SJSA1 (cell line): ENCODE measurements around the gene FAM120B. TPM values are rescaled to one million over a fixed set of nuclear protein-coding genes. Genes with fewer than 3 reads are reported as not detected.
A peak's percentile ranks its signal among the peaks of the same experiment; 100 is the strongest.
"Not testable (repeated sequence)": the region's sequence is repeated elsewhere in the genome, so short reads cannot be mapped to it uniquely, and the experiment has no call there.

Source experiments
- DNase-seq, 2 experiments: peaks; one replicate each; pipeline ENCODE4 v3.0.0-alpha.2; 2015 to 2020; ENCODE audit warnings: low spot score in 2 of 2, low read depth in 1 of 2
- H3K27ac ChIP-seq: fragments of 250-450 bp; sonication (Bioruptor Pico); 2 replicates; pipeline ENCODE4 v1.5.1; 2020; ENCODE audit warnings: mild to moderate bottlenecking, moderate library complexity
- H3K27me3 ChIP-seq: fragments of 250-450 bp; sonication (Bioruptor Pico); replicated peaks from 2 replicates; pipeline ENCODE4 v1.5.1; 2020; ENCODE audit warnings: mild to moderate bottlenecking, moderate library complexity
- H3K36me3 ChIP-seq: fragments of 250-450 bp; sonication (Bioruptor Pico); 2 replicates; pipeline ENCODE4 v1.5.1; 2020; ENCODE audit warnings: mild to moderate bottlenecking
- H3K4me1 ChIP-seq: fragments of 250-450 bp; sonication (Bioruptor Pico); replicated peaks from 2 replicates; pipeline ENCODE4 v1.6.1; 2021; ENCODE audit warnings: mild to moderate bottlenecking
- H3K4me3 ChIP-seq: fragments of 250-450 bp; sonication (Bioruptor Pico); 2 replicates; pipeline ENCODE4 v1.5.1; 2020; ENCODE audit warnings: mild to moderate bottlenecking
- H3K9me3 ChIP-seq: fragments of 250-450 bp; sonication (Bioruptor Pico); replicated peaks from 2 replicates; pipeline ENCODE4 v1.5.1; 2020; ENCODE audit warnings: mild to moderate bottlenecking
- total RNA-seq: library from RNA; depleted of rRNA; stranded (reverse); fragments of >200 nt; shearing (Covaris generic); gene quantifications from 2 replicates; pipeline ENCODE4 v1.2.3, GENCODE V29; 2014

Gene FAM120B
- total RNA-seq, 1 experiment from 2014 or later: 15.0 TPM

DNA sequence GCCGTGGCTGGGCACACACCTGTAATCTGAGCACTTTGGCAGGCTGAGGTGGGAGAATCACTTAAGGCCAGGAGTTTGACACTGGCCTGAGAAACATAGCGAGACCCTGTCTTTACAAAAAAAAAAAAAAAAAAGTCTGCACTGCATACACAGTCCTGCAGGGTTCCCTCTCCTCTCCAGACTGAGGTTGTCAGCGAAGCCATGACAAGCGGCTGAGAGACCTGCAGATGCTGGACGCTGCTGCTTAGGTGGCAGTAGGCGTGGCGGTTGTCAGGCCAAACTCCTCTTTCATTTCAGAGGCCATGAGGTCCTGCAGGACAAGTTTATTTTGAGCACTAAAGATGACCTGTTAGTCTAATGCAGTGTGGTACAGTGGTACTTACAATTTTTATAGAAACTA is 86.5 kb downstream of the FAM120B start:
- Histone ChIP-seq H3K36me3 (peaks cover 82% of the 10 kb centered on the region), H3K9me3 (no peaks in the 10 kb centered on the region), H3K4me1 (no peaks in the 10 kb centered on the region), H3K4me3 (no peak overlapping the region), H3K27ac (no peak overlapping the region), H3K27me3 (no peaks in the 10 kb centered on the region)
- DNase-seq: no peak

DNA sequence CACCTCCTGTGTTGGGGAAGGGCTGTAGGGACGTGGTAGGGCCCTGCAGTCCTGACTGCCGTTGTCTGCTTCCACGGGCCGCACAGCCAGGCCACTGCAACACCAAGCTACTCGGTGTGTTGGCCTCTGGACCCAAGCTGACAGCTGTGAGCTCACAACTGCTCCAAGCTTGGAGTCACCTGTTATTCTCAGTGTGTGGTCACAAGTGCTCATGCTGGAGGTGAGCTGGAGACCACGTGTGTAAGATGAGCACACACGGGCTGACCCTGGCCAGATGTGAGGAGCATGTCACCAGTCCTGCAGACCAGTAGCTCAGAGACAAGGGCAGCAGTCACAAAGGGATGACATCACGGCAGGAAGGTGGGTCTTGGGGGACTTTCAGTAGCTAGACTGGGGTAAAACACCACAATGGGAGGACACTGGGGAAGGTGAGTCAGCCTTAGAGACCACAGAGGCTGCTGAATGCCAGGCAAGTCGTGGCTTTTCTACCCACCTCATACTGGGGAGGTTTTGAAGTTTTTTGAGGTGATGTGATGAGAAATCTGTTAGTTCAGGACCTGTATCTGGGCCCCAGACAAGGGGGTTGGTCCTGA is 87.3 kb downstream of the FAM120B start:
- H3K36me3 ChIP-seq: peaks cover 73% of the 10 kb centered on the region

DNA sequence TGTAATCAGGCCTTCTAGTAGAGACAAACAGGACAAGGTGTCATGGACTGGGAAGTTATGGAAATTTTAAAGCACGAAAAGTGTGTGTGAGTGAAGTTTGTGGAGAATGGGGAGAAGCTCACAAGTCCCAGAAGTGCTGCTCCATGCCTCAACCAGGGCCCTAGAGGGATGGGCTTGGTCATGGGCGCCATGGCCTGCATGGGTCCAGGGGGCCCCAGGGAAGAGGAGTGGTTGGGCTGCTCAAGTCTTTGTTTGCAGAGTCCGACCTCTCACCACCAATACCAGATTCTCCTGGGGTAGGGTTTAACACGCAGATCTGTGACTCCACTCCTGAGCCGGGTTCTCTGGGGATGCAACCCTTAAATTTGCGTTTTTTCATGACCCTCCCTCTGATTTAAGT is 88.4 kb downstream of the FAM120B start:
- no peak for DNase-seq
- Histone ChIP-seq H3K4me3 (no peak overlapping the region), H3K27ac (no peak overlapping the region), H3K4me1 (no peaks in the 10 kb centered on the region), H3K9me3 (no peaks in the 10 kb centered on the region), H3K36me3 (peaks cover 62% of the 10 kb centered on the region), H3K27me3 (no peaks in the 10 kb centered on the region)

More for the DNA sequence above, 87.3 kb downstream of the FAM120B start:
- no peak for DNase-seq
- Histone ChIP-seq H3K4me3 (no peak overlapping the region), H3K9me3 (no peaks in the 10 kb centered on the region), H3K27ac (no peak overlapping the region), H3K27me3 (no peaks in the 10 kb centered on the region), H3K4me1 (no peaks in the 10 kb centered on the region)

DNA sequence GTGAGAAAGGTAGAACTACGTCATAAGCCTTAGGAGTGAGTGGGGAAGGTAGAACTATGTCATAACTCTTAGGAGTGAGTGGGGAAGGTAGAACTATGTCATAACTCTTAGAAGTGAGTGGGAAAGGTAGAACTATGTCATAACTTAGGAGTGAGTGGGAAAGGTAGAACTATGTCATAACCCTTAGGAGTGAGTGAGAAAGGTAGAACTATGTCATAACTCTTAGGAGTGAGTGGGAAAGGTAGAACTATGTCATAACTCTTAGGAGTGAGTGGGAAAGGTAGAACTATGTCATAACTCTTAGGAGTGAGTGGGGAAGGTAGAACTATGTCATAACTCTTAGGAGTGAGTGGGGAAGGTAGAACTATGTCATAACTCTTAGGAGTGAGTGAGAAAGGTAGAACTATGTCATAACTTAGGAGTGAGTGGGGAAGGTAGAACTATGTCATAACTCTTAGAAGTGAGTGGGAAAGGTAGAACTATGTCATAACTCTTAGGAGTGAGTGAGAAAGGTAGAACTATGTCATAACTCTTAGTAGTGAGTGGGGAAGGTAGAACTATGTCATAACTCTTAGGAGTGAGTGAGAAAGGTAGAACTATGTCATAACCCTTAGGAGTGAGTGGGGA is 92.3 kb downstream of the FAM120B start:
- DNase-seq, H3K27me3 ChIP-seq, H3K4me3 ChIP-seq, H3K27ac ChIP-seq, H3K9me3 ChIP-seq: not testable (repeated sequence)
- peaks cover 16% of the 10 kb centered on the region for H3K4me1 ChIP-seq
- H3K36me3 ChIP-seq: peaks cover 65% of the 10 kb centered on the region

DNA sequence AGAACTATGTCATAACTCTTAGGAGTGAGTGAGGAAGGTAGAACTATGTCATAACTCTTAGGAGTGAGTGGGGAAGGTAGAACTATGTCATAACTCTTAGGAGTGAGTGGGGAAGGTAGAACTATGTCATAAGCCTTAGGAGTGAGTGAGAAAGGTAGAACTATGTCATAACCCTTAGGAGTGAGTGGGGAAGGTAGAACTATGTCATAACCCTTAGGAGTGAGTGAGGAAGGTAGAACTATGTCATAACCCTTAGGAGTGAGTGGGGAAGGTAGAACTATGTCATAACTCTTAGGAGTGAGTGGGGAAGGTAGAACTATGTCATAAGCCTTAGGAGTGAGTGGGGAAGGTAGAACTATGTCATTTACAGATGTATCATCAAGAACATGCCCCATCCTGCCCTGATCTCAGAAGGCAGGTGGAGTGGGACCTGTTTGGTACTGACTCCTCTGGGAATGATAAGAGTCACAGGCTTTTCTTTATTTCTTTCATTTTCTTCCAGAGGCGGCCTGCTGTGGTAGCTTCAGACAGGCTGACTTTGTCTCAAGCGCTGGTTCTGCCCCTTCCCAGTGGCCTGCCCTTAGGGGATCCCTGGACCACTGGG is 93.5 kb downstream of the FAM120B start:
- H3K4me3 ChIP-seq, H3K27ac ChIP-seq, H3K27me3 ChIP-seq, DNase-seq, H3K9me3 ChIP-seq: not testable (repeated sequence)
- Histone ChIP-seq H3K36me3 (peaks cover 68% of the 10 kb centered on the region), H3K4me1 (peaks cover 28% of the 10 kb centered on the region)

DNA sequence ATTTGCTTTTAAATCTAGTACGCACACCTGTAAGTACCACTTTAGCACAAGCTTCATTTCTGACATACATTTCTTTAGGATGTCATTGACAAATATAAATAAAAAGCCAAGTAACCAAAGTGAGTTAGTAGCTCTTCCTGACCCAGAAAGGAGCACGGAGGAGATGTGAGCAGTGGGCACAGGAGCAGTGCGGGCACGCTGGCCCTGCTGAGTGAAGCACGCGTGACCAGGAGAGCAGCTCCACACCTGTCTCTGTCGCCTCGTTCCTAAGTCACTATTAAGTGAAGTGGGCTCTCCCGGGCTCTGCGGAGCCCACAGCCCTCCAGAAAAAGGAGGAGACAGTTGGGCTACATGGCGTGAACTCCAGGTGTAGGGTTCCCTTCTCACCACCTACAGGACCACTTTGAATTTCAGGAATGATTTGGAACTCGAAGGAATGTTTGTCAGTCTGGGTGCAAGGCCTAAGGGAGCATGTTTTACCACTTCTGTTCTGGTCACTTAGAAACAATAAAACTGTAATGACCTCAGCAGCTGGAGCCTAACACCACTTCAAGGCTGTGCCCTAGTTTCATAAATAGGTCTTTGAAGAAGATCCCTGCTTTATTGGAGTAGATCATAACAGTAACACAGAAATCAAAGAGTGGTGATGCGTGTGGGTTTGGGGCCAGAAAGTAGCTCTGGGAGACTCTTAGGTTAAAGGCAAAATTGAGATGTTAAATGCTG is 95.9 kb downstream of the FAM120B start:
- Histone ChIP-seq H3K27ac (peak overlapping the region; percentile 94), H3K9me3 (no peaks in the 10 kb centered on the region), H3K36me3 (peaks cover 57% of the 10 kb centered on the region), H3K27me3 (no peaks in the 10 kb centered on the region), H3K4me3 (no peak overlapping the region), H3K4me1 (peaks cover 49% of the 10 kb centered on the region)
- no peak for DNase-seq

DNA sequence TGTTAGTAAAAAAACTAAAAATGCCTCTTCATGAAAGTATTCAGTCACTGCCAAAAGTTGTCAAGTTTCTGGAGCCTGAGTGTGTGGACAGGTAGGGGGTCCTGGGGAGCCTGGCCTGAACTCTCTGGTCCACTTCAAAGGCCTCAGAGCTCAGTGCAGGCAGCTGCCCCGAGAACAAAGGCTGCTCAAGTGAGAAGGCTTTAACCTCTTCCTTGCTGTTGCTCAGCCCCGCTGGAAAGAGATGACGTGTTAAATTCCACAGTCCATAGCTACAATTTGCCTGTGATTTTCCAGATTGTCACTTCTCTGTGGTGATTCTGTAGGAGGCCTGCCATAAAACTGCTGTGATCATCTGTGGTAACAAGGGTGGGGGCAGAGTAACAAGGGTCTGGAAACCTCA is 96.9 kb downstream of the FAM120B start:
- Histone ChIP-seq H3K4me3 (no peak overlapping the region), H3K9me3 (no peaks in the 10 kb centered on the region), H3K4me1 (peaks cover 49% of the 10 kb centered on the region), H3K27me3 (no peaks in the 10 kb centered on the region), H3K27ac (peak overlapping the region; percentile 94), H3K36me3 (peaks cover 51% of the 10 kb centered on the region)
- peak in 1 of 2 experiments; percentile 21 for DNase-seq

DNA sequence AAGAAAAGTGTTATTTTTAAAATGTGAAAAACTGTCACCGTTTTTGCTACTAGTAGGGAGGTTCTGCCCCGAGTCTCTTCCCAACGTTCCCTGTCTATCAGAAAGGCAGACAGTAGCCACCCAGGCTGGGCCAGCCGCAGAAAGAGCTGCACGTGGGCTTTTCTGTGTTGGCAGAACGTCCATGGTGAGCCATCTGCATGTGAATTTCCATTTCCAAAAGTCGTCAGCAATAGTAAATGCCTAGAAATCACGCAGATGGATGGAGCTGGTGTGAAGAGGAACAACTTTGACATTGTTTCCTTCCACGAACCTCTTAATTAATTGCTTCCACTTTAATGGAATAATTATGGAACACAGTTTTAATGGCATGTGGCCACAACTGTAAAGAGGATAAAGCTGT is 97.5 kb downstream of the FAM120B start:
- DNase-seq: no peak
- Histone ChIP-seq H3K4me1 (peaks cover 49% of the 10 kb centered on the region), H3K27me3 (no peaks in the 10 kb centered on the region), H3K27ac (peak overlapping the region; percentile 94), H3K4me3 (no peak overlapping the region), H3K9me3 (no peaks in the 10 kb centered on the region), H3K36me3 (peaks cover 51% of the 10 kb centered on the region)

DNA sequence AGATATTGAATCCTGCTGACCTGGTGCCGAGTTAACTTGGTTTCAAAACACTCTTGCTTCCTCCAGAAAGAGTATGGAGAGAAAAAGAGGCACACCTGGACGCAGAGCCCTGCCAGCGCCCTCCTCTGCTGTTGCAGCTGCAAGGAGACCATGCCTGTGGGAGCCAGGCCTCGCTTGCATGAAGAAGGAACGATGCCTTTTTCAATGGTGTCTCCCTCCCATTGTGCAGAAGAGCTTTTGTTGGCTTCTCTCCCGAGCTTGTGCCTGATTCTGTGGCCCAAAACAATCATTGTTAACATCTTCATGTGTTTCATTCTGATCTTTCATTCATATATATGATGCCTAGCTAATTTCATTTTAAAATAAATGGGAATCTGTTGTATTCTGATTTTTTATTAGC is 98.1 kb downstream of the FAM120B start:
- Histone ChIP-seq H3K27ac (peak overlapping the region; percentile 94), H3K4me3 (no peak overlapping the region), H3K27me3 (no peaks in the 10 kb centered on the region), H3K36me3 (peaks cover 51% of the 10 kb centered on the region), H3K9me3 (no peaks in the 10 kb centered on the region), H3K4me1 (peaks cover 49% of the 10 kb centered on the region)
- DNase-seq: no peak

DNA sequence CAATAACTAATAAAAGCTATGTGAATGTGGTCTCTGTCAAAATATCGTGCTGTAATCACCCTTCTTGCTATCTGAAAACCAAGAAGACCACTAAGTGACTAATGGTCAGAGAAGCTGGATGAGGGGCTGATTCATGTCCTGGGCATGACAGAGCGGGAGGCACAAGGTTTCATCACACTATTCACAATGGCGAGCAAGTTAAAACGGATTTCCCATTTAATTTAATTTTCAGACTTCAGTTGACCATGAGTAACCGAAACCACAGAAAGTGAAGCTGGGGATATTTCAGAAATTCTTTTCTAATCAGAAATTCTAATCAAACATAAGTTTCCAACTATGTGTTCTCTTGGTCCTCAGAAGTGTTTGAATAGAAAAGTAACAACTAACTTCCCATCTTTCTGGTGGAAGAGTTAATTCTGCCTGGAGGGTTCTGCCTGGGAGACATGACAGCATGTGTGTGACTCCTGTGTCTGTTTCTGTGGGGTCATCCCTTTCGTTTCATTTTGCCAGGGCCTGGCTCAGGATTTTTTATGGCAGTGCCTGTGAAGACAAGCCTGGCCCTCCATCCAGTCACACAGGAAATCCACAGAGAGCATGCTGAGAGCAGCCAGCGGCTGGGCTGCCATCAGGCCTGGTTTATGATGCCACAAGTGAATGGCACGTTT is 98.9 kb downstream of the FAM120B start:
- Histone ChIP-seq H3K4me1 (peaks cover 49% of the 10 kb centered on the region), H3K27me3 (no peaks in the 10 kb centered on the region), H3K36me3 (peaks cover 51% of the 10 kb centered on the region), H3K27ac (peak overlapping the region; percentile 94), H3K9me3 (no peaks in the 10 kb centered on the region), H3K4me3 (no peak overlapping the region)
- DNase-seq: peak; percentile 91 to 96

DNA sequence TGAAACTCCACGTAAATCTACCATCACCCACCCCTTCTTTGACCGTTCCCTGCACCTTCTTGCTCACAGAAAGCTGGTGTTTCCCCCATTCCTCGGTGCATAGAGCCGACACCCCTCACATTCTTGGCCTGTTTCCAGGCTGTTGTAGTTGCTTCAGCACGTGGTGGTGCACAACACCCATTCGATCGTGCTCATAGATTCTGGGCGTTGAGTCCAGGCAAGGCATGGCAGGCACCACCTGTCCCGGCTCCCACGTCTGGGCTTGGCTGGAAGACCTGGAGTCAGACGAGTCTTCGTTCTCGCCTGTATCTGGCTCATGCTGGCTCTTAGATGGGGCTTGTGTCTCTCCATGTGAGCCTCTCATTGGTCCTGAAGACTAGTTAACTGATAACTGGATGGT is 100.6 kb downstream of the FAM120B start:
- H3K36me3 ChIP-seq: peaks cover 37% of the 10 kb centered on the region
- no peak overlapping the region for H3K4me3 ChIP-seq
- H3K27me3 ChIP-seq: no peaks in the 10 kb centered on the region
- no peaks in the 10 kb centered on the region for H3K9me3 ChIP-seq
- H3K27ac ChIP-seq: peak overlapping the region; percentile 94; the same call in 1 of the 2 replicates
- H3K4me1 ChIP-seq: peaks cover 49% of the 10 kb centered on the region
- DNase-seq: no peak

DNA sequence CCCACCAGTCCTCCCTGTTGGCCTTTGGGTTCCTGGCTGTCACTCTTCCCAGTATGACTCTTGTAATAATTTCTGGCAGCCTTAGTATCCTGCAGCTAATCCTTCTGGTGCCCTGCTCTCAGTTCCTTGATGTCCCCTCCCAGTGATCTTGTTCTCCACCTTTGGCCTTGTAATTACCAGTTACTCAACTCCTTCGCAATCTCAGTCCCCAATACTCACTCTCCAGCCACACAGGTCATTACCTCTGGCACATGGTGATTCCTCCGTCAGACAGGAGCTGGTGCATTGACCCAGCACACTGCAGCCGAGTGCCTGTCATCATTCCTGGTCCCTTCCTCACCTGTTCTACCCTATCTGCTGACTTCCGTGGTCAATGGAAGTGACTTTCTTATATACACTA is 101.4 kb downstream of the FAM120B start:
- H3K27me3 ChIP-seq: no peaks in the 10 kb centered on the region
- H3K27ac ChIP-seq: no peak overlapping the region
- peaks cover 42% of the 10 kb centered on the region for H3K4me1 ChIP-seq
- peaks cover 30% of the 10 kb centered on the region for H3K36me3 ChIP-seq
- no peak overlapping the region for H3K4me3 ChIP-seq
- no peaks in the 10 kb centered on the region for H3K9me3 ChIP-seq
- no peak for DNase-seq

DNA sequence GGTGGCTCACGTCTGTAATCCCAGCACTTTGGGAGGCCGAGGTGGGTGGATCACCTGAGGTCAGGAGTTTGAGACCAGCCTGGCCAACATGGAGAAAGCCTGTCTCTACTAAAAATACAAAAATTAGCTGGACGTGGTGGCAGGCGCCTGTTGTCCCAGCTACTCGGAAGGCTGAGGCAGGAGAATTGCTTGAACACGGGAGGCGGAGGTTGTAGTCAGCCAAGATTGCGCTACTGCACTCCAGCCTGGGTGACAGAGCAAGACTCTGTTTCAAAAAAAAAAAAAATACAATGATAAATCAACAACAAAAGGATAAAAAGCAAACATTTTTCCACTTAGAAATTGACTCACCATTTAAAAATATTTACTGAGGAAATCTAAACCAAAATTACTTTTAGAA is 103.2 kb downstream of the FAM120B start:
- not testable (repeated sequence) for H3K4me3 ChIP-seq, H3K27me3 ChIP-seq, H3K9me3 ChIP-seq, DNase-seq, H3K27ac ChIP-seq
- Histone ChIP-seq H3K4me1 (peaks cover 24% of the 10 kb centered on the region), H3K36me3 (peaks cover 14% of the 10 kb centered on the region)
